ENCODE measurements around the gene USP51. TPM values are rescaled to one million over a fixed set of nuclear protein-coding genes. Genes with fewer than 3 reads are reported as not detected.
"Not testable (repeated sequence)": the region's sequence is repeated elsewhere in the genome, so short reads cannot be mapped to it uniquely, and the experiment has no call there.

The USP51 gene
- total RNA-seq (1 to 10 TPM; 2.1 to 3.5 (median 2.6) TPM), polyA plus RNA-seq (under 1 TPM; 0.23 to 0.60 (median 0.47) TPM)

- Histone ChIP-seq H3K4me1 (peaks cover 0 to 12% (median 2%) of the 10 kb centered on the region in 4 donors), H3K9me3 (no peaks in the 10 kb centered on the region), H3K27me3 (no peaks in the 10 kb centered on the region), H3K36me3 (no peaks in the 10 kb centered on the region), H3K4me3 (peak within 1 kb of the TSS; percentile 50 to 67 (median 65)), H3K27ac (peak within 1 kb of the TSS; percentile 90 to 94 (median 91))
- WGBS, 2 donors: 1% methylated on average over 34 of the region's 34 CpGs
- intact Hi-C loops (cut with DNase I): no loop called here
- peak; percentile 82 for DNase-seq
- no peak for TF ChIP-seq POLR2A (IDR thresholded peaks at IDR 0.05)
- peak in 2 of 4 donors; percentile 25 to 32 for TF ChIP-seq EP300 (IDR thresholded peaks at IDR 0.05)
- TF ChIP-seq CTCF (IDR thresholded peaks at IDR 0.05): no peak
- peak in 3 of 4 donors; percentile 25 to 39 (median 29) for TF ChIP-seq POLR2AphosphoS5 (IDR thresholded peaks at IDR 0.05)
Observed at GRCh38 chrX:55489314-55490009, at the start of gene USP51. USP51 (minus strand) TSS chrX:55489848; CDS start chrX:55488939, 909 bp downstream.

- Histone ChIP-seq H3K36me3 (no peaks in the 10 kb centered on the region), H3K27me3 (no peaks in the 10 kb centered on the region), H3K4me1 (no peaks in the 10 kb centered on the region), H3K27ac (no peak overlapping the region), H3K4me3 (no peak overlapping the region), H3K9me3 (no peaks in the 10 kb centered on the region)
- 23 to 54% methylated on average over 3 of the region's 3 CpGs for WGBS, 2 donors
- no peak for TF ChIP-seq EP300 (IDR thresholded peaks at IDR 0.05)
- TF ChIP-seq CTCF (IDR thresholded peaks at IDR 0.05): no peak
- no peak for TF ChIP-seq POLR2AphosphoS5 (IDR thresholded peaks at IDR 0.05)
- no peak for TF ChIP-seq POLR2A (IDR thresholded peaks at IDR 0.05)
- no peak for DNase-seq
- intact Hi-C loops (cut with DNase I): no loop called here
Observed at GRCh38 chrX:55524487-55524886, 34.8 kb upstream of the USP51 start.

GRCh38 chrX:55523356-55523755 lies 33.7 kb upstream of the USP51 start:
- Histone ChIP-seq H3K4me3 (no peak overlapping the region), H3K27me3 (no peaks in the 10 kb centered on the region), H3K27ac (no peak overlapping the region), H3K9me3 (no peaks in the 10 kb centered on the region), H3K36me3 (no peaks in the 10 kb centered on the region), H3K4me1 (no peaks in the 10 kb centered on the region)
- intact Hi-C loops (cut with DNase I): no loop called here
- no peak for TF ChIP-seq EP300 (IDR thresholded peaks at IDR 0.05)
- TF ChIP-seq POLR2AphosphoS5 (IDR thresholded peaks at IDR 0.05): no peak
- TF ChIP-seq CTCF (IDR thresholded peaks at IDR 0.05): no peak
- no peak for TF ChIP-seq POLR2A (IDR thresholded peaks at IDR 0.05)
- DNase-seq: no peak
- 78 to 86% methylated on average over 1 of the region's 1 CpG for WGBS, 2 donors

GRCh38 chrX:55522596-55523276 lies 33.1 kb upstream of the USP51 start:
- intact Hi-C loops (cut with DNase I): no loop called here
- TF ChIP-seq POLR2A (IDR thresholded peaks at IDR 0.05): no peak
- no peak for TF ChIP-seq POLR2AphosphoS5 (IDR thresholded peaks at IDR 0.05)
- DNase-seq: no peak

GRCh38 chrX:55521687-55522086 lies 32.0 kb upstream of the USP51 start:
- TF ChIP-seq POLR2AphosphoS5 (IDR thresholded peaks at IDR 0.05) (no peak), EP300 (IDR thresholded peaks at IDR 0.05) (no peak), POLR2A (IDR thresholded peaks at IDR 0.05) (no peak), CTCF (IDR thresholded peaks at IDR 0.05) (no peak)
- WGBS, 2 donors: 91 to 98% methylated on average over 3 of the region's 3 CpGs
- DNase-seq: no peak
- Histone ChIP-seq H3K27ac (no peak overlapping the region), H3K36me3 (no peaks in the 10 kb centered on the region), H3K4me1 (no peaks in the 10 kb centered on the region), H3K27me3 (no peaks in the 10 kb centered on the region), H3K9me3 (no peaks in the 10 kb centered on the region), H3K4me3 (no peak overlapping the region)
- intact Hi-C loops (cut with DNase I): no loop called here

More at GRCh38 chrX:55522596-55523276, 33.1 kb upstream of the USP51 start:
- H3K27me3 ChIP-seq: no peaks in the 10 kb centered on the region
- no peak overlapping the region for H3K4me3 ChIP-seq
- WGBS, 2 donors: 56 to 64% methylated on average over 17 of the region's 17 CpGs
- no peaks in the 10 kb centered on the region for H3K36me3 ChIP-seq
- no peak overlapping the region for H3K27ac ChIP-seq
- no peaks in the 10 kb centered on the region for H3K9me3 ChIP-seq
- H3K4me1 ChIP-seq: no peaks in the 10 kb centered on the region

GRCh38 chrX:55516794-55517481 lies 27.3 kb upstream of the USP51 start:
- H3K27ac ChIP-seq; H3K4me1 ChIP-seq; H3K27me3 ChIP-seq; H3K9me3 ChIP-seq; intact Hi-C loops (cut with DNase I); H3K36me3 ChIP-seq; H3K4me3 ChIP-seq; DNase-seq: not testable (repeated sequence)
- WGBS, 2 donors: no CpG with 5 or more reads among the region's 10 CpGs

GRCh38 chrX:55513045-55513737 lies 23.5 kb upstream of the USP51 start:
- H3K4me1 ChIP-seq; H3K36me3 ChIP-seq; H3K9me3 ChIP-seq; H3K27ac ChIP-seq; H3K4me3 ChIP-seq; H3K27me3 ChIP-seq; intact Hi-C loops (cut with DNase I); DNase-seq: not testable (repeated sequence)
- no CpG with 5 or more reads among the region's 6 CpGs for WGBS, 2 donors
